Retinal pigment epithelial cell (primary cell): ENCODE data around the gene NEDD9.

ENCODE experiments used
- DNase-seq: peaks from one replicate; pipeline ENCODE4 v3.0.0-alpha.2; 2010; ENCODE audit warnings: low read depth
- H3K4me3 ChIP-seq: 2 replicates; pipeline ENCODE4 v1.5.1; 2011; ENCODE audit warnings: mild to moderate bottlenecking, low read length, control low read depth, moderate library complexity
- CTCF ChIP-seq: conservative IDR thresholded peaks from 2 replicates; pipeline ENCODE4 v1.5.1; 2011; ENCODE audit warnings: low read depth, low read length, control low read depth, inconsistent platforms

The NEDD9 gene

GRCh38 chr6:11258260-11259237 lies 26.1 kb upstream of the NEDD9 start:
- no peak for TF ChIP-seq CTCF
- DNase-seq: no peak
- no peak overlapping the region for H3K4me3 ChIP-seq

DNA sequence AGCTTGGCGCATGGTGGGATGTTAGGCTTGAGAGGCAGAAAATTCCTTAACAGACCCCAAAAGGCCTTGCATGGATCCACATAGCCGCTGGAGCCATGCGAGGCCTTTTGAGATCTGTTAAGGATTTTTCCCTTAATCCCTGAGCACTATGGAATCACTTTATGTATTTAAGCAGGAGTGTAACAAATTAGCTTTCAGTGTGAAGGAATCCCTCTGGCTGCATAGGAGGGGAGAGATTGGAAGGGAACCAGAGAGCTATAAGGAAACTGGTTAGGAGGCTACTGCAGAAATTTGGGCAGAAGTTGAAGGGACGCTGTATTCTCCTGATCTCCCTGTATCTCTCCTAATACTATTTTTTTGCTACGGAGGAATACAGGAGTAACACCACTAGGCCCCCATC lies 23.1 kb upstream of the NEDD9 start:
- TF ChIP-seq CTCF: no peak
- DNase-seq: no peak
- no peak overlapping the region for H3K4me3 ChIP-seq

DNA sequence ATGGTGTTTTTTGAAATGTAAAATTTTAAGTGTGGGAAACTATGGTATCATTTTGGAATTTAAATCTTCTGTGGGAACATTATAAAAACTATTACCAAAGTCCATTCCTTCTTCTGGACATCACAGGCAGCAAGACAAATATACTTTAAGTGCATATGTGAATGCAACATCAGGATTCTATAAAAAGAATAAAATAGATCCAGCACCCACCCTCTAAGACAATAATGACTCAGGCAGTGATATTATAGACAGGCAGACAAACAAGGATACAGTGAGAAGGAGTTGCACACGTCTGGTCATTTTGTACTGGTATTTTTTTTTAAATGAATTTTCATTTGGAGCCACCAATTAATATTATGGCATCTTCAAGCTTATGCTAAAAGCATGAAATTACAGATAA lies 21.1 kb upstream of the NEDD9 start:
- no peak overlapping the region for H3K4me3 ChIP-seq
- DNase-seq: no peak
- TF ChIP-seq CTCF: no peak

- TF ChIP-seq CTCF: no peak
- no peak overlapping the region for H3K4me3 ChIP-seq
- DNase-seq: peak; percentile 85
These were observed 19.3 kb upstream of the NEDD9 start for GRCh38 chr6:11251553-11252360.

DNA sequence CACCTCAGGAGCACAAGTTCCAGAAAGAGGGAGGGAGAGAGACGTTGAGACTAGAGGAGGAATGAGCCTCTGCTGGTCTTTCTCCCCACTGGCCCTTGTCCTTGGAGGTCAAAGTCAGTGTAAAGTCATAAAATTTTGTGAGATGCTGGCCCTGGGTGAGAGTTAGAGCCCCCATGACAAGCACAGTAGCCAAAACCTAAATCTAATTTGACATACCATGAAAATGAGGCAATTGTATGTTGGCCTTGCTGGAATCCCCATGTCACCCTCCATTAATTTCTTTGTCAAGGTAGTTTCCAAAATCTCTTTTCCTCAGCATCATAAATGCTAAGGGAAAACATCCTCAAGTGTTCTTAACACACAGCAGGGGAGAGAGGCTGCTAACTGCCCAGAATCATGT lies 17.6 kb upstream of the NEDD9 start:
- H3K4me3 ChIP-seq: no peak overlapping the region
- no peak for DNase-seq
- no peak for TF ChIP-seq CTCF

DNA sequence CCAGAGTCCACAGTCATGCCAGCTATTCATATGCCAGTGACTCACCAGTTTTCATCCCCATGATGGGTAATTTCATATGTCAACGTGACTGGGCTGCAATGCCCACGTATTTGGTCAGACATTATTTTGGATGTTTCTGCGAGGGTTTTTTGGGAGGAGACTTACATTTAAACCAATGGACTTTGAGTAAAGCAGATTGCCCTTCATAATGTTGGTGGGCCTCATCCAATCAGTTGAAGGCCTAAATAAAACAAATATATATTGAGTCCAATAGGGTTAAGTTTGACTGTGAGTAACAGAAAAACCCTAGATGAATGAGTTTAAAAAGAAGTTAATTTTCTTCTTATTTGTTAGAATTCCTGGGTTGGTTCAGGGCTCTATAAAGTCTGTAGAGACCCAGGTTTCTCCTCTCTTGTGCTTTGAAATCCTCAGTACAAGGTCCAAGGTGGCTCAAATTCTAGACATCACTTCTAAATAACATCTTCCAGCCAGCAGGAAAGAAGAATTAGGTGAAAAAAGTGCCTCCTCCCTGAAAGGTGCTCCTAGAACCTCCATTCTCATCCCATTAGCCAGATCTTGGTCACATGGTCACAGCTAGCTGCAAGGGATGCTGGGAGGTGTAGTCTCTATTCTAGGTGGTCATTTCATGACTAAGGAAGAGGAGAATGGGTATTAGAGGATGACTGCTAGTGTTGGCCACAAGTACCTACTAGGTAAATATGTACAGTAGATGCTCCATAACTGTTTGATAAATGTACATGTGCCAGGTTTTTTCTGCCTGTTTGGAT lies 16.7 kb upstream of the NEDD9 start:
- DNase-seq: no peak
- no peak overlapping the region for H3K4me3 ChIP-seq
- no peak for TF ChIP-seq CTCF
